ENCODE data around the gene GPR132.

The GPR132 gene

DNA sequence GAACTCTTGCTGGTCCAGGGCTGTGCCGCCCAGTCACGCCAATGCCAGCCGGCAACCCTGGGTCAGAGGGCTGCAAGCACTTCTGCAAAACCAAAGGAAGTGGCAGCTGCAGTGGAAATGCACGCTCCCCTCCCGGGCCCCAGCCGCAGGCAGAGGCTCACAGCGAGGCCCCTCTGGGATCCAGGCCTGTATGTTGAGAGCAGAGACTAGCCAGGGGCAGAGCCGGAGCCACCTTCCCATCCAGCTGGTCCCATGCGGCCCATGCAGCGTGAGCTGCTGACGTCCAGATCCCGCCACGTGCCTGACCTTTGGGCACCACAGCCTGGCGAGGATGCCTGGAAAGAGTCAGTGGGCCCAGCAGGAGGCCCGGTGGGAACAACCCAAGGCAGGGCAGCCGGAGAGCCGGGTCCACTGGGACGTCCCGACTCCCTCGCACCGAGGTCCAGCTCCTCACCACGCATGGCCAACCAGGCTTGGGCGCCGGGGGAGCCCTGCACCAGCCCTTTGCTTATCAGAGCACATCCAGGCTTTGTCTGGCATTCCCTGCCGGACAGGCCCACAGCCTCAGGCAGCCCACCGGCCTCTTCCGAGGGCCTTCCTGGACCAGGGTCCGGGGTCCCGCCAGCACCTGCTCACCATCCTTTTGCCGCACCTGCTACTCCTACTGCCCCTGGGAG, 4.3 kb downstream of the GPR132 start:
- TF ChIP-seq, protein P1, sequence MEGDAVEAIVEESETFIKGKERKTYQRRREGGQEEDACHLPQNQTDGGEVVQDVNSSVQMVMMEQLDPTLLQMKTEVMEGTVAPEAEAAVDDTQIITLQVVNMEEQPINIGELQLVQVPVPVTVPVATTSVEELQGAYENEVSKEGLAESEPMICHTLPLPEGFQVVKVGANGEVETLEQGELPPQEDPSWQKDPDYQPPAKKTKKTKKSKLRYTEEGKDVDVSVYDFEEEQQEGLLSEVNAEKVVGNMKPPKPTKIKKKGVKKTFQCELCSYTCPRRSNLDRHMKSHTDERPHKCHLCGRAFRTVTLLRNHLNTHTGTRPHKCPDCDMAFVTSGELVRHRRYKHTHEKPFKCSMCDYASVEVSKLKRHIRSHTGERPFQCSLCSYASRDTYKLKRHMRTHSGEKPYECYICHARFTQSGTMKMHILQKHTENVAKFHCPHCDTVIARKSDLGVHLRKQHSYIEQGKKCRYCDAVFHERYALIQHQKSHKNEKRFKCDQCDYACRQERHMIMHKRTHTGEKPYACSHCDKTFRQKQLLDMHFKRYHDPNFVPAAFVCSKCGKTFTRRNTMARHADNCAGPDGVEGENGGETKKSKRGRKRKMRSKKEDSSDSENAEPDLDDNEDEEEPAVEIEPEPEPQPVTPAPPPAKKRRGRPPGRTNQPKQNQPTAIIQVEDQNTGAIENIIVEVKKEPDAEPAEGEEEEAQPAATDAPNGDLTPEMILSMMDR (IDR thresholded peaks at IDR 0.05) = no peak

DNA sequence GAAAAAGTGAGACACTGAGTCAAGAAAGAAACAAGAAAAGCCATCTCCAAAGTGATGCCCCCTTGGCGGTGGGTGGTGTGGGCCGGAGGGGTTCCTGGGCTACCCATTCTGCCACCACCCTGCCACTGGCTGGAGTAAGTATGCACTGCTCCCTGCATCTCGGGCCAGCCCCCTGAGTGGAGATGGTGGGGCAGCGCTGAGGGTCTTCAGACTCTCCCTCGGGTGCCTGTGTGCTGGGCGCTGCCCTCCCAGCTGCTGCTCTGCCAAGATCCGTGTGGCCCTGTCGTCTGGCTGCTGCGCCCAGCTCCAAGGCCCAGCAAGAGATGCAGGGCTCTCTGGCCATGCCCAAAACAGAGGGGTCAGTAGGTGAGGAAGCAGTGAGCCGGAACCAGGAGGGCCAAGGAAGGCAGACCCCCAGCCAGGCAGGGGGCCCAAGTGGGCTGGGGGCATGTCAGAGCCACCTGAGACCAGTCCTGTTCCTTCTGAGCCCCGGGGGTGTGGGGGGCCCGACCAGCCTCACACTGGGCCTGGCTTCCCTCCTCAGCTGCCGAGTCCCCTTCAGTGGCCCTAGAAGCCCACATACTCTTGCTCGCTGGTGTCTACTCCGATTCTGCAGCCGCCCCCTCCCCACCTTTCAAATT, 5.2 kb downstream of the GPR132 start:
- TF ChIP-seq, protein P1 (IDR thresholded peaks at IDR 0.05) = no peak

DNA sequence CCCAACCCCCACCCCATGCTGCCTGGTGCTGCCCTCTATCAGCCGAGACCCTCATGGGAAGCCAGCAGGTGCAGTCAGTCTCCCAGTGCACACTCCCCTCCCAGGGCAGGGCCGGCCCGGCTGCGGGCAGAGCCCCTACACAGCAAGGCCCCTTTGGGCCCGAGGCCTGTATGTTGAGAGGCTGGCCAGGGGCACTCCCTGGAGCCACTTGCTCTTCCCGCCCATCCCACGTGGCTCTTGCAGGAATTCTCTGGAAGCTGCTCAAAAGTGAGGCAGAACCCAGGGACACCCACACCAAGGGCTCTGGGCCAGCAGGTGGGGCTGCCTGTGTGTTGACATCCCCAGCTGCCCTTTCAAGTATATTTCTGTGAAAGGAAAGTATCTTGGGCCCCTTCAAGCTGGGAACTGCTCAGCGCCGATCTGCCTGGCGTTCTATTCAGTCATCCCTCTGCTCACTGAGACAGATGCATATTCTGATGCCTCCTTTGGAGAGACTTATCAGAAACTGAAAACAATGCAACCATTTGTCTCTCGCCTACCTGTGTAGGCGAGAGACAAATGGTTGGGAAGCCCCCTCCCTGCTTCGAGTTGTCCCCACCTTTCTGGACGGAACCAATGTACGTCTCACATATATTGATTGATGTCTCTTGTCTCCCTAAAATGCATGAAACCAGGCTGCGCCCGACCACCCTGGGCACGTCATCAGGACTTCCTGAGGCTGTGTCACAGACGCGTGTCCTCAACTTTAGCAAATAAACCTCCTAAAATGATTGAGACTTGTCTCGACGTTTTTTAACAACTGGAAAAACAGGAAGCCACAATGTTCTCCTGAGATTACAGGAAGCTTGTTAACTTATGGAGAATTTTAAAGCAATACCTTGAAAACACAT, 6.0 kb downstream of the GPR132 start:
- TF ChIP-seq, protein P1 (IDR thresholded peaks at IDR 0.05) = no peak

DNA sequence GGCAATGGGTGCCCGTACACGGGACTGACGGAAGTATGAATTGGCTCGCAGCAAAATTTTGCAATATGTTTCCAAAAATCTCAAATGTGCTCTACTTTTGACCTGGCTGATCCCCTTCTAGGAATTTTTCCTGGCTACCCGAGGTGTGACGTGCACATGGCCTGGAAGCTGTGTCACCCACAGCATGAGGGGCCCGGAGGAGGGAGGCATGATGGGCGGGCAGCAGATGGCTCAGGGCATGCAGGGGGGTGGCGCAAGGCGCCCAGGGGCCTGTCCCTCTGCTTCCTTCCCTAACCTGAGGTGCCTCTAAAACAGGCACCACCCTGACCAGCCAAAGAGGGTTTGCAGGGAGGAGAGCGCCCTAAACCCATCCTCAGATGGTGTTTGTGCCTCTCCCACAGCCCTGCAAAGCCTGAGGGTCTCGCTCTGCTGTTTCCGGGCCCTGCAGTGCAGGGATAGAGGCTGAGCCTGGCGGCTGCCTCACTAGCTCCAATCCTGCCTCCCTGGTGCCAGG, 6.7 kb downstream of the GPR132 start:
- TF ChIP-seq, protein P1 (IDR thresholded peaks at IDR 0.05) = no peak

DNA sequence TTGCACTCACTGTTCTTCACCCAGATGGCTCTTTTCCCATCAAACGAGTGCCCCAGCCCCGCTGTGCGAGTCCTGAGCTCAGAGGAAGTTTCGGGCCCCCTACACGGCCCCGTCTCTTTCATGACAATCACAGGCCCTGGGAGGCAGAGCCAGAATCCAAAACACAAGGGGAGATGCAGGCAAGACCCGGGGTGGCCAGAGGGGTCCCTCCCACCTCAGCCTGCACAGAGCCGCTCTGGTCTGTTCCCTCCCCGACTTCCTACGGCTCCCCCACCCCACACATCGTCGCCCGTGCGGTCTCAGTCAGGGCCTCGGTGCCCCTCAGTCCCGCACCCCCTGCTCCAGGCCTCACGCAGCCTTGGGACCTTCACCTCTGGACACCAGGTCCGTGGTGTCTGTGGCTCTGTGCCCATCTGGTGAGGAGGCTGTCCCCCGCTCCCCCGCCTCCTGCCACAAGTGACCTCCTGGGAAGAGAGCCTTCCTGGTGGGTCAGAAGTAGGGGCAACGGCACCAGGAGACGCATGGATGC, 8.9 kb downstream of the GPR132 start:
- TF ChIP-seq, protein P1 (IDR thresholded peaks at IDR 0.05) = no peak

DNA sequence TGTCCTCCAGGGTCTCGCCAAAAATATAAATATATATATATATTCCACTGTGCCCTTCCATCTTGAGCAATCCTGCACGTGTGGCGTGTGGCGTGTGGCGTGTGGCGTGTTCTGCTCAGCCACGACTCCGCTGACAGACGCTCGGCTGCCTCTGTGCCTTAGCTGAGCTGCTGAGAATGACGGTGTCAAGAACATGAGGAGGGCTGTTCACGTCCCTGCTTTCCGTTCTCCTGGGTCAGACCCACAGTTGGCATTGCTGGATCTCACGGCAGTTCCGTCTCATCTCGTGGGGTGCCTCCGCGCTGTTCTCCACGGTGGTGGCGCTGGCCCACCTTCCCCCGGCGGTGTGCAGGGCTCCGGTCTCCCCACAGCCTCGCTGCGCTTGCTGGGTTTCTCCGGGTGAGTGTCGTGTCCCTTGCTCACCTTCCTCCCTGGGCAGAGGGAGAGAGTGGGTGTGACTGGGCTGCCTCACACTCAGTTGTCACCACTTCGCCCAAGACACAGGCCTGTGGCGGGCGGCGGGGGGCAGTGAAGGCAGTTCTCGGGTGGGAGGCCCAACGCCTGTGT, 9.4 kb downstream of the GPR132 start:
- TF ChIP-seq, protein P1 (IDR thresholded peaks at IDR 0.05) = no peak

DNA sequence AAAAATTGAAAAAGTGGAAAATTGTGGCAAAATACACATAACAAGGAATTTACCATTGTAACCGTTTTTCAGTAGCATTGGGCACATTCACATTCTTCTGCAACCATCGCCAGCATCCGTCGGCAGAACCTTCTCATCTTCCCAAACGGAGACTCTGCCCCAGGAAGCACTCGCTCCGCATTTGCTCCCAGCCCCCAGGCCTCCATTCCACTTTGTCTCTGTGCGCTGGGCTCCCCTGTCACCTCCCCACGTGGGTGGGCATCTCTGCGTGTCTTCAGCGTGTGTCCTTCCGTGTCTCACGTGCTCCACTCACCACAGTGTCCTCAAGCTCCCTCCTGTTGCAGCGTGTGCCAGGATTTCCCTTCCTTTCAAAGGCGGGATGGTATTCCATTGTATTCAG, 9.9 kb downstream of the GPR132 start:
- TF ChIP-seq, protein P1 (IDR thresholded peaks at IDR 0.05) = no peak
